HEK293 (cell line): ENCODE data around the gene ZNF70.

ENCODE experiments used
- CTCF ChIA-PET: fragments of 350-600 bp; formaldehyde crosslinking; extraction: SDS; loops from one replicate; lab custom pipeline; 2021; ENCODE audit warnings: antibody characterized with exemption; lab: Yijun Ruan, JAX
- POLR2A ChIA-PET: fragments of 300-600 bp; formaldehyde crosslinking; extraction: SDS; loops from one replicate; lab custom pipeline; 2020; ENCODE audit warnings: antibody characterized with exemption, inconsistent platforms; lab: Yijun Ruan, JAX
- H3K27ac ChIP-seq: fragments of 200-500 bp; sonication (Bioruptor generic); 2 replicates; pipeline ENCODE4 v1.5.1; 2014; ENCODE audit warnings: low read depth, low read length, control low read depth, inconsistent platforms; ENCODE audit errors: extremely low read depth
- H3K36me3 ChIP-seq, 2 experiments: fragments of 200-500 bp in 1 of 2; sonication (Bioruptor generic) in 1 of 2; 1 replicate in 1 of 2; 2 replicates in 1 of 2; pipeline ENCODE4 v1.5.1; 2014 to 2017; ENCODE audit warnings: inconsistent platforms in 2 of 2, low read length in 2 of 2; ENCODE audit not compliant: control insufficient read depth in 2 of 2, insufficient read depth in 1 of 2
- H3K4me1 ChIP-seq: fragments of 200-500 bp; sonication (Bioruptor generic); 2 replicates; pipeline ENCODE4 v1.5.1; 2014; ENCODE audit warnings: mild to moderate bottlenecking, low read length, inconsistent platforms; ENCODE audit not compliant: control insufficient read depth, insufficient read depth
- H3K4me3 ChIP-seq: 2 replicates; pipeline ENCODE4 v1.5.1; 2011; ENCODE audit warnings: low read depth, mild to moderate bottlenecking, control low read depth, low read length, moderate library complexity
- H3K9me3 ChIP-seq: fragments of 200-500 bp; sonication (Bioruptor generic); 2 replicates; pipeline ENCODE4 v1.5.1; 2014; ENCODE audit warnings: low read depth, low read length, inconsistent platforms; ENCODE audit not compliant: control insufficient read depth, insufficient read depth
- REST ChIP-seq: fragments of 450-650 bp; formaldehyde crosslinking; IDR thresholded peaks from 2 replicates; pipeline ENCODE4 v1.5.1; 2016; ENCODE audit warnings: missing biosample characterization, missing genetic modification characterization
- ZNF121 ChIP-seq: fragments of 450-650 bp; formaldehyde crosslinking; IDR thresholded peaks from 2 replicates; pipeline ENCODE4 v1.5.1; 2016; ENCODE audit warnings: missing biosample characterization, missing genetic modification characterization
- ZNF341 ChIP-seq: fragments of 450-650 bp; formaldehyde crosslinking; IDR thresholded peaks from 2 replicates; pipeline ENCODE4; 2016; ENCODE audit warnings: low read depth, missing biosample characterization, missing genetic modification characterization
- ZNF639 ChIP-seq: fragments of 450-650 bp; formaldehyde crosslinking; IDR thresholded peaks from 2 replicates; pipeline ENCODE4 v1.5.1; 2016; ENCODE audit warnings: missing biosample characterization, missing genetic modification characterization
- ZSCAN30 ChIP-seq: fragments of 450-650 bp; IDR thresholded peaks from 2 replicates; pipeline ENCODE4 v1.5.1; 2018; ENCODE audit warnings: missing biosample characterization, mild to moderate bottlenecking, missing genetic modification characterization, moderate library complexity

The ZNF70 gene

GRCh38 chr22:23689414-23689813, 61.5 kb downstream of the ZNF70 start:
- no peak for TF ChIP-seq ZNF341 (tag by site-specific recombination)
- TF ChIP-seq ZNF121: no peak
- TF ChIP-seq ZNF639: no peak
- no peak for TF ChIP-seq REST (tag by site-specific recombination)
- TF ChIP-seq ZSCAN30 (tag by site-specific recombination): no peak
- Histone ChIP-seq H3K4me3 (no peak overlapping the region), H3K27ac (no peak overlapping the region), H3K9me3 (no peaks in the 10 kb centered on the region), H3K36me3 (peaks cover 0 to 89% of the 10 kb centered on the region in 2 experiments; a peak in 1 of 3 replicates), H3K4me1 (no peaks in the 10 kb centered on the region)
- CTCF ChIA-PET: no interaction called here
- POLR2A ChIA-PET: no interaction called here
